CD4-positive, alpha-beta T cell treated with Interleukin-15 for 4 hours (primary cell): ENCODE data around the gene CCDC178.

Experiments
- DNase-seq: peaks from one replicate; pipeline ENCODE4 v3.0.0-alpha.2; 2020; ENCODE audit warnings: low spot score

Gene CCDC178

DNA sequence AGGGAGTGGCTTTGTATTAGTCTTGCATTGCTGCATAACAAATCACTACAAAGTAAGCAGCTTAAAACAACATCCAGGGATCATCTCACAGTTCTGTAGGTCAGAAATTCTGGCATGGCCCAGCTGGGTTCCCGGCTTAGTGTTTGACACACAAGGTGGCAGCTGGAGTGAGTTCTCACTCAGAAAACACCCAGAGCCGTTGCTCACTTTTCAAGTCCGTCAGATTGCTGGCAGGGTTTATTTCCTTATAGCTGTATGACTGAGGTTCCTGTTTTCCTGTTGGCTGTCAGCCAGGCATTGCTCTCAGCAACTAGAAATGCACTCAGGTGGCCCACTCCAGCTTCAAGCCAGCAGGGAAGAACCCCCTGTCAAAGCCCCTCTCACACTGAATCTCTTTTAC is 324.1 kb downstream of the CCDC178 start:
- no peak for DNase-seq

DNA sequence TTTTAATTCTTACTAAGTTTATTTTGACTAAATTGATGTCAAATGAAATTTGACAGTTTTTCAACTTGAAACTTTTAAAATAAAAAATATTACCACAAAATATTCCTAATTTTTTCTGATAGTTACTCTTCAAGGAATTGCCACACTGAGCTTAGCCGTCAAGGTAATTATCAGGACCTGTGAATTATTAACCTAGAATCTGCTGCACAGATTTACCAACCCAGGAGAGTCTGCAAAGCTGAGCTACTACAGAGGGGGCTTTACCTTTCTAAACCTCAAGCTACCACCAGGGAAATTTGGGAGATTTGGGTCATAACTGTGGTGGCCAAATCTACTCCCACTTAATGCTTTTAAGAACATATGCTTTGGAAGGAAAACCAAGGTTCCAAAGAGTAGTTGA is 324.6 kb downstream of the CCDC178 start:
- DNase-seq: no peak

DNA sequence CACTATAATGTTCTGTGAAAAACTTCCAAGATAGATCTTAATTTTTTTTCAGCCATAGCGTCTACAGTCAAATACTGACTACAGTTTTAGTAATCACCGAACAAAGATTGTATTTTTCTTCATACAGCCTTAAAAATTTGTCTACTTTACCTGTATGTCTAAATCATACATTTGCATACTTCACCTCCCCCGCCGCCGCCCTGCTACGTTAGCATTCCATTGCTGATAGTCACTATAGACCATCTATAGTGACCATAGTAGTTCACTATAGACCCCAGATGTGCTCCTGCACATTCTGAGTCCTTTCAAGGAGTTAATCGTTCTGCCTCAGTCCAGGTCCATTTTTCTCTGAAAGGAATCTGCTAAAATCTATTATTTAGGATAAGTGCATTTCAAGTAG is 325.0 kb downstream of the CCDC178 start:
- DNase-seq: no peak

DNA sequence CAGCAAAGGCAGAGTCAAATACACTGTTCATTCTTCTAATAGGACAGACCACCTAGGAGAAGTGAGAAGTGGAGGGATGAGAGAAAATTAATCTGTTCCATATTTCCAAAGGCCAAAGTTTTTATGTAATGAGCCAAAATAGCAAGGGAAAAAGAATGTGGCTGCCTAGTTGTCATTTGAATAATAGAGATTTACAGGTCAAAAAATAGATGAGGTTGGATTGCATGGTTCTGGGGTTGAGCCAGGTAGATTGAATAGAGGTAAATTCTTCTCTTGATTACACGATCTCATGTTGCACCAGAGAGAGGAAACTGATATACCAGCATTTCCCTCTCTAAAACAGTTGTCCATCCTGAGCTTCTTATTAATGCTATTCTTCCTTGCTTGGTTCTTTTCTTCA is 325.8 kb downstream of the CCDC178 start:
- no peak for DNase-seq

DNA sequence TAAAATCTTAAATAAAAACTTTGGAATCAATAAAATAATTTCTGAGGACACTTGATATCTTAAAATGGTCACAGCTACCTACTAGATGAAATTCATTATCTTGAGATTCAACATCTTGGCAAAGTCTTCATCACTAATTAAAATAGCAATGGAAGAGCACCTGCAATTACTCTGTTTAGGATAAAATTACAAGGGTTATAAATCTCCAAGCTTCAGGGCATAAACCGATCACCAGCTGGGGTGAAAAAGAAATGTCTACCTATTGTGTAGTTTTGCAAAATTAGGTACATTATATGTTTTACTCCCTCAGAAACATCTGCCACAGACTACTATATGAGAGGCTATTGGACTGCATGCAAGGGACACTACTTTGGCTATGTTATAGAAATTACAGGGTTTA is 327.1 kb downstream of the CCDC178 start:
- no peak for DNase-seq

DNA sequence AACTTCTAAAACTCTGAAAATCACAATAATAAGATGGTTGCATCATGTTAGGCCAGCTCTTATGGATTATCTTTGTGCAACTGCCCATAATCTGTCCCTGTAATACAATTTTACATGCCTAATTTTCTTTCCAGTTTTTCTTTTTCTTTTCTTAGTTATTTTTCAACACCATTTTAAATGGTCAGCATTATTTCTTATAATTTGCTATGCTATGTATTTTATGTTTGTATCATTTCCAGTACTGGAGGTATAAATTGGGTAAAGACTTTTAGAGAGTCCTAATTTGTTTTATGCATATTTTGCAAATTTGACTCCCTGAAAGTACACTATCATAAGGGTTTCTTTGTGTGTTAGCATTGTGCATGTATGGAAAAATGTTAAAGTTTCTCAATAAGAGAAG is 333.0 kb downstream of the CCDC178 start:
- DNase-seq: no peak

DNA sequence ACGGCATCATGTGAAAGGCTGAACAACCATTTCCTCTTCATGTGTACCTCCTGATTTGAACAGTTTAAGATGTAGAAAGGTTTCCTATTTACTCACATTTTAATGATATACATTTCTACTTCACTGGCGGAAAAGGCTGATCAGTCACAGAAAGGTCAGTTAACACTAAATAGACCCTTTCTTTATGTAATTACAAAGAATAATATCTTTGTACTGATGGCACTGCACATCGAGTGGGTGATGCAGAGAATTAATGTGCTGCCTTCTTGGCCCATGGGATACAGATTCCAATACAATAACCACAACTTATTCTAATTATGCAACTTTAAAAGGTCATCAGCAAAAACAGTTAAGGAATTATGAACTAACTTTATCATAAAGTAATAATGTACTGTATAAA is 339.2 kb downstream of the CCDC178 start:
- no peak for DNase-seq

DNA sequence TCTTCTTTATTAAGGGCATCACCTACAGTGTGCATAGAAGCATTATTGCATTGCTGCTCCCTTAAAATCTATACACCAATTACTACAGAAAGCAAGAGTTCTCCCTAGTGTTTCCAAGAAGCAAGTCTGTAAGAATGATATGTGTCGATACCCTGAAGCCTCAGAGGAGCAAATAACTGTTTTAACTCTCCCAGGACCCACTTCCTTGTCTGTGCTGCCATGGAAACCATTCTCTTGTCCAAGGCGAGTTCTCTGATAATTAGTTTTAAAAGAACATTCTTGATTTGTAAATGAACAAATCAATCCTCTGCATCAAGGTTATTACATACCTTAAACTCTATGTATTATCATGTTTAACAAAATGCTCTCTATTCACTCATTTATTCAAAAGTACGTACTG is 340.9 kb downstream of the CCDC178 start:
- no peak for DNase-seq

DNA sequence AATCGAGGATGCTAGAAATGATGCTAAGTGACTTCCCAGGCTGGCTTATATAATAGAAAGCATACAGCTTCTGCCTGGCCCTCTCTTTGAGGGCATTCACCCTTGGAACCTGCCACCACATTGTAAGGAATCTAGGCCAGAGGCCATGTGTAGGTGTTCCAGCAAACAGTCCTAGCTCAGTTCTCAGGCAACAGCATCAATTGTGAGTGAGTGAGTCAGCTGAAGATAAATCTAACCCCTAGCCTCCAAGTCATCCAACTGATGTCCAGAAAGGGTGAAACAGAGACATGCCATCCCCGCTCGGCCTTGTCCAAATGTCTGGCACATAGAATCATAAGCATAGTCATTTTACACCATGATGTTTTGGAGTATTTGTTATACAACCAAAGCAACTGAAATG is 343.4 kb downstream of the CCDC178 start:
- no peak for DNase-seq

DNA sequence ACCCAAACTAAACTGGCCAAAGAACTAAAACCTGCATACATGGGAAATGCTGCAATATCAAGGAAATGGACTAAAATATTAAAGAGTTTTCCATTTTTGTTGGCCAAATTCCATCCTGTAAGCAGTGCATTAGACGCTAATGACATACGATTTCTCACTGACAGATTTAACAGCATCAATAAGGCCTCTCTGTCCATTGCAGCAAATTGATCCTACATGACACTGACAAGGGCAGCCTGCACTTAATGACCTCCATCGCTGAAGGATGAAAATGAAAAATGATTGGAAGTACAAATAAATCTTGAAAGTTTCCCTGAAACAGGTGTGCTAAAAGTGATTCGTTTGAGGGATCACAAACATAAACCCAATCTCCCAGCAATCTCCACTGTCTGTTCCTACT is 350.1 kb downstream of the CCDC178 start:
- DNase-seq: no peak

DNA sequence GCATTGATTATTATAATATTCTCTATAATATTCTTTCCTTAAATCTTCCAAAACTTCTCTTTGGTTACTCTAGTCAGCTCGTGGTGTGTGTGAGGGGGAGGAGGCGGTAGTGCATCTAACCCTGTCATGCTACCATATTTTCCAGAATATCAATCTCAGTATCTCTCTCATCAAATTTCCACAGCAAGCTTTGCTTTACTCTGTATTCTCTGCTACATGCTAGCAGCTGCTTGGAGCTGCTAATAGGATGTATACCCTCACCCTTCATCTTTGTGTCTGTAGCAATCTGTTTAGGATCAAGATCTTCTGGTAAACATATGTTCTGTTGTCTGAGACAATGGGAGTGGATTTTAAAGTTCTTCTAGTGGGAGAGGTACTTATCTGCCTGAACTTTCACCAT is 363.9 kb downstream of the CCDC178 start:
- DNase-seq: no peak

DNA sequence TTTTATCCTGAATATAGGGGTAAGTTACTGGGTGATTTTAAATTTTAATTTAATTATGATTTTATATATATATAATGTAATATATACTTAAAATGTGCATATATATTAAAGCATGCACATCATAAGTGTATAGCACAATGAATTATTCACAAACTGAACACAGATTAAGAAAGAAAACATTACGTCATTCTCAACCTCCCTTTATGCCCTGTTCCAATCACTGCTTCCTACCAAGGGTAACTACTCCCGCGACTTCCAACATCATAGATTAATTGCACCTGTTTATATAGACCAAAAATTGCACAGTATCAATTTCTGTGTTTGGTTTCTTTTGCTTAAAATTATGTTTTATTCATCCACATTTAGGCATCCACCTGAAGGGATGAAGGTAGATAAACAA is 366.4 kb downstream of the CCDC178 start:
- DNase-seq: no peak

DNA sequence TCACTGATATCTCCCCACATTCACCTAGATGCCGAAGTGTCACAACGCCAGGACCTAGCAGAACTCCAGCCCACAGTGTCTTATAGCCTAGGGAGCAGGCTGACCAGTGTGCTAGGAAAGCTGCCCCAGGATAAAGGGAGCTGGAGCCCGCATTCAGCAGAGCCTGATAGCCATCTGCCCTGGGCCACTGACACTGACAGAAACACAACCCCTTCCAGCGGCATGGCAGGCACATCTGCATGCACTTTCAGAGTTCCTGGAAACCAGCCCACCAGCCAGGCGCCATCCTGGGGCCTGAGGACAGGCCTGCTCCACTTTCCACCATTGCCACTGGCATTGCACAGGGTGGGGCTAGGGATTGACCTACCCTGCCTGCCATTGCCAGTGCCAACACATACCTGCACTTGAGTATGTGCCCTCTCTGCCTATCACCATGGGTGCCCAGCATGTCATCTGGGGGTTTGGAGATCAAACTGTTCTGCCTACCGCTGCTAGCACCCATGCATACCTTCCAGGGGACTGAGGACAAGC is 377.6 kb downstream of the CCDC178 start:
- DNase-seq: no peak

DNA sequence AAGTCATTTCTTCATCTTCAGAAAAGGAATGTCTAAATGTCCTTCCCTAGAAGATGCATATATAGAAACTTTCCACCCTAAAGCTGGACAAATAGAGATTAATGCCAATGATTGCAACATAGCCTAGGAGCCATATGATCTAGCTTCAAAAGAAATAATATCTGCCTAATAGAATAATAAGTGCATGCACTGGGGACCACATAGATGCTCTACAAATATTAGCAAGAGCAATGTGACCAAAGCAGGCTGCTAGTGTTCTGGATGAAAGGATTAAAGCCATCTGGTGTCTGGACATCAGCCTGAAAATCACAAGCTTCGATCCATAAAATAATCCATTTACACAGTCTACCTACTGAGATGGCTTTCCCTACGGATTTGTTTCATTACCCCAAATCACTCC is 387.6 kb downstream of the CCDC178 start:
- DNase-seq: no peak

DNA sequence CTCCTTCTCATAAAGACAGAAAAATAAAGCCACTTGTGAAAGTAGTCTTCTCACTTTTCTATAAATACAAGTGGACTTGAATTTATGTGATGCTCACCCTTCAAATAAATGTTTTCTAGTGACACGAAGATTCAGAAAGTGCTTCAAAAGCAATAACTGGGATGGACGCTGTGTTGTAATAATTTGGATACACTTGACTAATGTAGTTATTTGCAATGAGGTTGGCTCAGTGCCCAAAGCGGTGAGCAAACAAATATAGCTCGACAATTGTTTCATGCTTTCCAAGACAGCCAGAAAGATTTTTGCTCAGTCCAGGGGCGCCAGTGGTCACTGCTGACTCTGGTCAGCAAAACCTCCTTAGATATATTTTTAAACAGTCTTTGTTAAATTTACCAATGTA is 389.1 kb downstream of the CCDC178 start:
- no peak for DNase-seq

DNA sequence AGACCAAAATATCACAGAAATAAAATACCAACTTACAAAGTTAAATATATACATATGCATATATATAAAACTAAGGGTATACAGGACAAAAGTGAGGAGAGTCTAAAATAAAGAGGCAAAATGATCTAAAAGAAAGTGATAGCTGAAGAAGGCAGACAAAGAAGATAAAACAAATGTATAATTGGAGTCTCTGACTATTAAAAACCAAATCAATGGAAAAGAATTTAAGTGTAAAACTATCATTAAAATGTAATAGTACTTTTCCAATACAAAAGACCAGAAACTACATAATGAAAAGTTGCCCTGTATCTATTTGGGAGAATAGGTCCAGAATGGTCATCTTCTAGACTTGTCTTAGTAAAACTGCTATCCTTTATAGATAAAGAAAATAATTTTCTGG is 400.3 kb downstream of the CCDC178 start:
- no peak for DNase-seq

DNA sequence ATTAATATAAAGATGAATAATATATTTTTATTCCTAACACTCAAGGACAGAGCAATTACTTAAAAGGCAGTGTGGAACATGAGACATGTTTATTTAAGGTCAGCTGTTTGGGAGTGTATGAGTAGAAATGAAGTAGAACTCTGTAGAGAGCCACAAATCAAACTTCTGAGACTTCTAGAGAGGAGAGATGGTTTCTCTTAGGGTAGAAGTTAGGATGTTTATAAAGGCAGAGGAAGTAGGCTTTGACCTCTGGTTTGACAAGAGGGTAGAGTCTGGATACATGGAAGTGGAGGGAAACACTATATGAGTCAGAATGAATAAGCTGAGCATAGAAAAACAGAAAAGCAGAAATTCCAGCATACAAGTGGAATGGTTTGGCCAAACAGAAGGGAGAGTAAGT is 405.6 kb downstream of the CCDC178 start:
- no peak for DNase-seq

DNA sequence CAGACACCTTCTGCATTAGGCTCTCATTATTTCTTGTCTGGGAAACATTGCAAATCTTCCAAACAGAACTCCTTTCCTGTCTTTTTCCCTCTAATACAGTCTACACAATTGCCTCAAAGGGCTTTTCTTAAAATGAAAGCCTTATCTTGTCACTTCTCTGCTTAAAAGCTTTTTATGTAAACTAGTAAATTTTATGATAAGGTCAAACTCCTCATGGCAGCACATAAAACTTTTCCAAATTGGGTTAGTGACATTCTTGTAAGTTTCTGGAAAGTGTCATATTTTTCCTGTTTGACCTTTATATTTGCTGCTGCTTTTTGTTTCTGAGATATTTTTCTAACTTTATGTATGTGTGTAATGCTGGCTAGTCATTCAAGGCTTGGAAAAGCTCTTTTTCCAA is 406.3 kb downstream of the CCDC178 start:
- no peak for DNase-seq

DNA sequence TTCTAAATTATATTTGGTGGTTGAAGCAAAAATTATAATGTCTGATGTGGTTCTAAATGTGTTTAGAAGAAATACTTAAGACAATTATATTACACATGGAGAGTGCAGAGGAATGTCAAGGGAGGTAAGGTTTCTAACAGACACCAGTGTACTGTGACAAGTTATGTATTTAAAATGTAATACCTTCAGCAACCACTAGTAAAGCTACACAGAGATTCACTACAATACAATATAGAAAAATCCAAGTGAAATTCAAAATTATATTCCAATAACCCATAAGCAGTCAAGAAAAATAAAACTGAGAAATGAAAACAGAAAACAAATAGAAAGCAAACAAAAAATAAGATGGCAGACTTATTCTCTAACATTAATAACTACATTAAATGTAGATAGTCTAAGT is 418.2 kb downstream of the CCDC178 start:
- DNase-seq: no peak

DNA sequence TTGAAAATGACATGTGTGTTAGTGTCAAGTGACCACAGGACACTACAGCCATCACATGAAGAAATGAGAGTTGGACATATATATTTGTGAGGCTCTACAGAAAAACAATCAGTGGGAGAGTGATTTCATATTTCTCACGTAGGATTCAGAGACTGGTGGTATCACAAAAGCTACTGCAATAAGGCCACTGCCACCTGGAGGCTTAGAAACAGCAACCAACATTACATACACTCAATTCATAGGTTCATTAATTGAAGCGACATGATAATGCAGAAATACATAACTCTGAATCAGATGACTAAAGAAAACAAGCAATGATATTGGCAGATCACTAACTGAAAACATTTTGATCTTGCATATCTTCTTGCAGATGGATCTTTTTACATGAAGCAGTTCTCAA is 419.6 kb downstream of the CCDC178 start:
- DNase-seq: no peak

DNA sequence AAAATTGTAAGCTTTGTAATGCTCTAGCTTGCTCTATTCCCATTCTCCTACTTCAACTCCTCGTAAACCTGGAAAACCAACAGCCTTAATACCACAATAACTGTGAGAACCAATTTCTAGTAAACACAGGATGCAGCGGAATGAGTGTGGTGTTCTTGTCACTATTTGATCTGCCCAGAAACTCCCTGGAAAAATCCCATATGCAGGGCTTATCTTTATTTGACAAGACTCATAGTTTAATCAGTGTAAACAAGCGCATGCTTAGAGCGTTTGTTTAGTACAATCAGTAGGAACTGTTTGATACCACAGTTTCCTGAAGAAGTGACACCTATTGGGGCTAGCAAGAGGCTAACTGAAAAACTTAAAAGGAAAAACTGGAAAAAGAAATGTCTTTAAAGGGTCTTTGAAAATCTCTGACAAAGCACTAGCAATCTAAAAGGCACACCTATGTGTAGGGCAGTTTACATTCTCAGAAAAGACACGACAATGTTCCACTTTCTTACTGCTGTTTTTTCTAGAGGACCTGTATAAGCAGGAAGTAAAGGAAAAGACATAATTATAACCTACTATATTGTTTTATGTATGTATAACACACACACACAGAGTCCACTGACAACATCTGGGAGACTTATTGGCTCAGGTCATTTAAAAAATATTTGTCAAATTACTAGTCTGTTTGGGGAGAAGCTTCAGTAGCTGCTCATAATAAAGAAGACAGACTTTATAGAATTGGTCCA is 426.3 kb downstream of the CCDC178 start:
- no peak for DNase-seq

DNA sequence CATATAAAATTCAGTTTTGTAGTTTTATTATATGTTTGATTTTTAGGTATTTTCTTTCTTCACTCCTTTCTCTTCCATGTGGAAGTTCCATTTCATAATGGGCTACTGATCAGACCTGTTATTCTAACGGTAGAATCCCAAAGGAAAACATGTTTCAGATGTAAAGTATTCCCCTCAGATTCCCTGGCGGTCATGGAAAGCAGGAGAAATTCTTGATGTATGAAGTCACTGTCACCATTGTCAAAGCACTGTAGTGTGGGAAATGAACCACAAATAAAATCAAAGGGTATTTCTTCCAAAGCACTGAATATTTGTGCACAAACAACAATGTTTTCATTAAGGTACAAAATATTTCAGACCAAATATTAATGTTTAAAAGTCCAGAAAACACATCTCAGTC is 430.4 kb downstream of the CCDC178 start:
- DNase-seq: no peak

DNA sequence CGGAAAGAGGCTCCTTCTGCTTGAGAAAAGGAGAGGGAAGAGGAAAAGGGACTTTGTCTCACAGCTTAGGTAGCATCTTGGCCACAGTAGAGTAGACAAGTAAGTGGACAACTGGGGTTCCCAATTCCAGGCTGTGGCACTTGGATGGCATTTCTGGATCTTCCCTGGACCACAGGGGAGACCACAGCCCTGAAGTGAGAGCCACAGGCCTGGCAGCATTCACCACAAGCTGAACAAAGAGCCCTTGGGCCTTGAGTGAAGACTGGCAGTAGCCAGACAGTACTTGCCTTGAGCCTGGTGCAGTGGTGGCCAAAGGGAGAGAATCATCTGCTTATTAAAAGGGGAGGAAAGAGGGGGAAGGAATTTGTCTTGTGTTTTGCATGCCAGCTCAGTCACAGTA is 441.6 kb downstream of the CCDC178 start:
- no peak for DNase-seq

DNA sequence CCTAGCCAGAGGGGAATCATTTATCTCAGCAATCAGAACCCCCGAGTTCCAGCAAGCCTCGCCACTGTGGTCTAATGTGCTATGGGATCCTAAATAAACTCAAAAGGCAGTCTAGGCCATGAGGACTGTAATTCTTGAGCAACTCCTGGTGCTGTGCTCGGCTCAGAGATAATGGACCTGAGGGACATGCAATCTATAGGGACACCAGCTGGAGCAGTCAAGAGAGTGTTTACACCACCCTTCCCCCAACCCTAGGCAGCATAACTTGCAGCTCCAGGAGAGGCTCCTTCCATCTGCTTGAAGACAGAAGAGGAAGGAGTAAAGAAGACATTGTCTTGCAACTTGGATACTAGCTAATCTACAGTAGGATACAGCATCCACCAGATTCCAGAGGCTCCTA is 442.2 kb downstream of the CCDC178 start:
- DNase-seq: no peak
